ENCODE results near the gene NFIX. TPM values are rescaled to one million over a fixed set of nuclear protein-coding genes. Genes with fewer than 3 reads are reported as not detected.

The NFIX gene
- total RNA-seq, 4 donors from 2014 or later, result 31.9 to 128 (median 105) TPM

- intact Hi-C loops (cut with DNase I; ENCODE audit: low total_unique reads), result no loop called here
- ATAC-seq, result no peak
- Histone ChIP-seq H3K4me3 (no peak overlapping the region), H3K9me3 (no peaks in the 10 kb centered on the region), H3K36me3 (no peaks in the 10 kb centered on the region), H3K4me1 (peaks cover 18 to 20% of the 10 kb centered on the region in 2 donors), H3K27me3 (no peaks in the 10 kb centered on the region), H3K27ac (no peak overlapping the region)
- DNase-seq, result no peak
- TF ChIP-seq CTCF (IDR thresholded peaks at IDR 0.05 in 4 of 5, conservative IDR thresholded peaks at IDR 0.05 in 1 of 5) (no peak), POLR2A (IDR thresholded peaks at IDR 0.05) (no peak)
- in situ Hi-C loops (cut with MboI; ENCODE audit: low sequenced_read_pairs in 4 of 4), result loop anchor here in 3 of 4 donors (10.0 kb wide), 2 partner anchors 48 to 108 kb away; no protein-coding TSS in a partner anchor
These were observed 8.1 kb upstream of the NFIX start for GRCh38 chr19:12987190-12987589.

GRCh38 chr19:12987781-12988180, 7.5 kb upstream of the NFIX start:
- Histone ChIP-seq H3K4me3 (no peak overlapping the region), H3K27ac (no peak overlapping the region), H3K4me1 (peaks cover 18 to 20% of the 10 kb centered on the region in 2 donors), H3K36me3 (no peaks in the 10 kb centered on the region), H3K9me3 (no peaks in the 10 kb centered on the region), H3K27me3 (no peaks in the 10 kb centered on the region)
- ATAC-seq (no peak), DNase-seq (no peak)
- in situ Hi-C loops (cut with MboI; ENCODE audit: low sequenced_read_pairs in 4 of 4) (loop anchor here in 3 of 4 donors (10.0 kb wide), 2 partner anchors 47 to 107 kb away; no protein-coding TSS in a partner anchor), intact Hi-C loops (cut with DNase I; ENCODE audit: low total_unique reads) (no loop called here)
- TF ChIP-seq POLR2A (IDR thresholded peaks at IDR 0.05) (no peak), CTCF (IDR thresholded peaks at IDR 0.05 in 4 of 5, conservative IDR thresholded peaks at IDR 0.05 in 1 of 5) (no peak)

GRCh38 chr19:12990431-12990830, 4.8 kb upstream of the NFIX start:
- peaks cover 0 to 4% of the 10 kb centered on the region in 2 donors for H3K4me1 ChIP-seq
- no peak for DNase-seq
- no peak overlapping the region for H3K4me3 ChIP-seq
- no peak for ATAC-seq
- H3K36me3 ChIP-seq, result no peaks in the 10 kb centered on the region
- H3K27ac ChIP-seq, result no peak overlapping the region
- no peaks in the 10 kb centered on the region for H3K27me3 ChIP-seq
- in situ Hi-C loops (cut with MboI; ENCODE audit: low sequenced_read_pairs in 4 of 4) (no loop called here), intact Hi-C loops (cut with DNase I; ENCODE audit: low total_unique reads) (no loop called here)
- no peak for TF ChIP-seq CTCF (IDR thresholded peaks at IDR 0.05 in 4 of 5, conservative IDR thresholded peaks at IDR 0.05 in 1 of 5)
- no peak for TF ChIP-seq POLR2A (IDR thresholded peaks at IDR 0.05)
- H3K9me3 ChIP-seq, result no peaks in the 10 kb centered on the region

GRCh38 chr19:12990853-12991252, 4.4 kb upstream of the NFIX start:
- intact Hi-C loops (cut with DNase I; ENCODE audit: low total_unique reads), result no loop called here

More at GRCh38 chr19:12990853-12991252, 4.4 kb upstream of the NFIX start:
- no peaks in the 10 kb centered on the region for H3K27me3 ChIP-seq
- no peaks in the 10 kb centered on the region for H3K36me3 ChIP-seq
- no peak for DNase-seq
- TF ChIP-seq POLR2A (IDR thresholded peaks at IDR 0.05), result no peak
- TF ChIP-seq CTCF (IDR thresholded peaks at IDR 0.05 in 4 of 5, conservative IDR thresholded peaks at IDR 0.05 in 1 of 5), result no peak
- no peak overlapping the region for H3K4me3 ChIP-seq
- in situ Hi-C loops (cut with MboI; ENCODE audit: low sequenced_read_pairs in 4 of 4), result no loop called here
- peaks cover 0 to under 1% of the 10 kb centered on the region in 2 donors for H3K4me1 ChIP-seq
- no peak overlapping the region for H3K27ac ChIP-seq
- no peaks in the 10 kb centered on the region for H3K9me3 ChIP-seq
- ATAC-seq, result no peak

Measured in gastrocnemius medialis (tissue), 4 donors.